HCT116 (cell line): ENCODE data around the gene TMTC2. TPM values are rescaled to one million over a fixed set of nuclear protein-coding genes. Genes with fewer than 3 reads are reported as not detected.

Source experiments
- ATAC-seq: fragments of 200-7000 bp; cut with Tn5 transposase; 2 replicates; pipeline ENCODE4 v1.9.1; 2020; ENCODE audit warnings: mild to moderate bottlenecking, moderate library complexity
- BruUV-seq: library from RNA; stranded (reverse); fragments of 400-500 nt; replicated peaks from 2 replicates; lab custom pipeline; 2021; lab: Mats Ljungman, UMichigan
- CTCF ChIA-PET: fragments of 300-600 bp; sonication (Branson Sonifier 250); formaldehyde crosslinking; loops from one replicate; lab custom pipeline; 2021; ENCODE audit warnings: antibody characterized with exemption; lab: Charles Lee
- POLR2A ChIA-PET: fragments of 300-600, 350-600 bp; sonication (Branson Sonifier 250); formaldehyde crosslinking; loops from one replicate; lab custom pipeline; 2021; ENCODE audit warnings: antibody characterized with exemption; lab: Charles Lee
- RAD21 ChIA-PET, 2 experiments: fragments of 300-600 bp; sonication (Branson Sonifier 250); formaldehyde crosslinking; loops; one replicate each; lab custom pipeline; 2023; ENCODE audit warnings: low total read pairs in 2 of 2; ENCODE audit not compliant: uncharacterized antibody in 2 of 2, unreplicated experiment in 2 of 2, low non-redundant PET in 1 of 2; lab: Charles Lee
- DNase-seq: peaks from one replicate; pipeline ENCODE4 v3.0.0-alpha.2; 2010; ENCODE audit warnings: low read depth, low spot score
- H2AFZ ChIP-seq: fragments of 200-600 bp; shearing (Covaris generic), sonication (generic); 2 replicates; pipeline ENCODE4 v1.6.1; 2017; ENCODE audit warnings: low read depth, mixed run types, mixed read lengths, antibody characterized with exemption, low read length; ENCODE audit not compliant: poor library complexity, severe bottlenecking
- H3K27ac ChIP-seq: 2 replicates; pipeline ENCODE4 v1.5.1; 2012; ENCODE audit warnings: low read depth, low read length
- H3K27me3 ChIP-seq: fragments of 200-600 bp; sonication (generic); 2 replicates; pipeline ENCODE4 v1.6.1; 2016; ENCODE audit warnings: mixed run types, low read length, mixed read lengths; ENCODE audit not compliant: insufficient read depth
- H3K36me3 ChIP-seq, 2 experiments: fragments of 200-500 bp in 1 of 2; fragments of 200-600 bp in 1 of 2; sonication (Bioruptor generic) in 1 of 2; sonication (generic) in 1 of 2; 2 replicates each; pipeline versions ENCODE4 v1.5.1 to v1.6.1; 2014 to 2016; ENCODE audit warnings: low read length in 2 of 2, inconsistent platforms in 1 of 2, mixed read lengths in 1 of 2, mixed run types in 1 of 2; ENCODE audit not compliant: insufficient read depth in 2 of 2, control insufficient read depth in 1 of 2
- H3K4me1 ChIP-seq, 2 experiments: fragments of 200-600 bp in 1 of 2; sonication (generic) in 1 of 2; 2 replicates each; pipeline versions ENCODE4 v1.5.1 to v1.6.1; 2012 to 2017; ENCODE audit warnings: low read length in 2 of 2, inconsistent platforms in 1 of 2, mild to moderate bottlenecking in 1 of 2, mixed read lengths in 1 of 2, mixed run types in 1 of 2, moderate library complexity in 1 of 2; ENCODE audit not compliant: insufficient read depth in 2 of 2, control insufficient read depth in 1 of 2
- H3K4me2 ChIP-seq: fragments of 200-600 bp; sonication (generic); 2 replicates; pipeline ENCODE4 v1.6.1; 2017; ENCODE audit warnings: mixed run types, low read length, mixed read lengths
- H3K4me3 ChIP-seq, 2 experiments: fragments of 200-600 bp in 1 of 2; sonication (generic) in 1 of 2; replicated peaks in 1 of 2; 2 replicates each; pipeline ENCODE4 v1.5.1; 2011 to 2016; ENCODE audit warnings: low read length in 2 of 2, control low read depth in 1 of 2, low read depth in 1 of 2, mild to moderate bottlenecking in 1 of 2, mixed read lengths in 1 of 2, mixed run types in 1 of 2
- H3K79me2 ChIP-seq: fragments of 200-600 bp; sonication (generic); 2 replicates; pipeline ENCODE4 v1.6.1; 2017; ENCODE audit warnings: mild to moderate bottlenecking, mixed run types, low read length, moderate library complexity, mixed read lengths; ENCODE audit not compliant: insufficient read depth
- H3K9ac ChIP-seq: fragments of 200-600 bp; sonication (generic); 2 replicates; pipeline ENCODE4 v1.6.1; 2016; ENCODE audit warnings: low read length, mixed read lengths
- H3K9me2 ChIP-seq: fragments of 200-600 bp; sonication (generic), shearing (Covaris generic); 2 replicates; pipeline ENCODE4 v1.6.1; 2017; ENCODE audit warnings: mixed run types, mild to moderate bottlenecking, moderate library complexity; ENCODE audit not compliant: insufficient read depth
- H3K9me3 ChIP-seq, 2 experiments: fragments of 200-500 bp in 1 of 2; fragments of 200-600 bp in 1 of 2; sonication (Bioruptor generic) in 1 of 2; sonication (generic) in 1 of 2; 2 replicates each; pipeline ENCODE4 v1.6.1; 2014 to 2017; ENCODE audit warnings: low read length in 2 of 2, mixed read lengths in 2 of 2, inconsistent platforms in 1 of 2, low read depth in 1 of 2, mild to moderate bottlenecking in 1 of 2, mixed run types in 1 of 2, moderate library complexity in 1 of 2; ENCODE audit not compliant: control insufficient read depth in 1 of 2, insufficient read depth in 1 of 2
- H4K20me1 ChIP-seq: fragments of 200-600 bp; sonication (generic), shearing (Covaris generic); 2 replicates; pipeline ENCODE4 v1.6.1; 2017; ENCODE audit warnings: mixed run types, mild to moderate bottlenecking, moderate library complexity; ENCODE audit not compliant: insufficient read depth
- CEBPB ChIP-seq: IDR thresholded peaks from 2 replicates; pipeline ENCODE4 v1.6.1; 2012; ENCODE audit warnings: low read depth
- EGR1 ChIP-seq: IDR thresholded peaks from 2 replicates; pipeline ENCODE4 v1.6.1; 2012; ENCODE audit warnings: low read depth
- ELF1 ChIP-seq: IDR thresholded peaks from 2 replicates; pipeline ENCODE4 v1.6.1; 2012; ENCODE audit warnings: low read depth, borderline replicate concordance
- EZH2 ChIP-seq: fragments of 200-600 bp; sonication (generic); IDR thresholded peaks from 2 replicates; pipeline ENCODE4 v1.6.1; 2017; ENCODE audit warnings: antibody characterized with exemption, mixed run types
- EZH2phosphoT487 ChIP-seq: fragments of 200-600 bp; IDR thresholded peaks from 2 replicates; pipeline ENCODE4 v1.6.1; 2018; ENCODE audit warnings: antibody characterized with exemption, borderline replicate concordance
- FOSL1 ChIP-seq: IDR thresholded peaks from 2 replicates; pipeline ENCODE4 v1.6.1; 2012; ENCODE audit warnings: low read depth
- MAX ChIP-seq: IDR thresholded peaks from 2 replicates; pipeline ENCODE4 v1.6.1; 2012
- POLR2AphosphoS5 ChIP-seq: IDR thresholded peaks from 2 replicates; pipeline ENCODE4 v1.6.1; 2011; ENCODE audit warnings: mild to moderate bottlenecking, low read depth, low read length, moderate library complexity
- RAD21 ChIP-seq: IDR thresholded peaks from 2 replicates; pipeline ENCODE4 v1.6.1; 2012; ENCODE audit warnings: low read depth, mild to moderate bottlenecking
- SIN3A ChIP-seq: IDR thresholded peaks from 2 replicates; pipeline ENCODE4 v1.6.1; 2012; ENCODE audit warnings: low read depth
- SP1 ChIP-seq: IDR thresholded peaks from 2 replicates; pipeline ENCODE4 v1.6.1; 2012; ENCODE audit warnings: low read depth
- YY1 ChIP-seq: IDR thresholded peaks from 2 replicates; pipeline ENCODE4 v1.6.1; 2011; ENCODE audit warnings: low read length, low read depth, moderate library complexity, mild to moderate bottlenecking; ENCODE audit not compliant: insufficient replicate concordance; ENCODE audit errors: extremely low read depth
- ZFX ChIP-seq: fragments of 450-650 bp; IDR thresholded peaks from 2 replicates; pipeline ENCODE4 v1.6.1; 2017
- ZNF274 ChIP-seq: fragments of 200-500 bp; sonication (Bioruptor generic); IDR thresholded peaks from 2 replicates; pipeline ENCODE4 v1.6.1; 2014; ENCODE audit warnings: mild to moderate bottlenecking, low read depth, low read length, inconsistent platforms
- intact Hi-C: fragments of 100-400 bp; cut with micrococcal nuclease; formaldehyde crosslinking; loops from 2 replicates; pipeline ENCODE4 v1.10.0; 2022
- total RNA-seq: library from RNA; stranded (reverse); gene quantifications from one replicate; pipeline ENCODE4 v1.2.1, GENCODE V29; 2021; ENCODE audit not compliant: unreplicated experiment
- TF ChIP-seq, protein P1 (sequence below): IDR thresholded peaks from 2 replicates; pipeline ENCODE4 v1.6.1; 2011; ENCODE audit warnings: mild to moderate bottlenecking, low read length, moderate library complexity; ENCODE audit not compliant: insufficient replicate concordance; ENCODE audit errors: extremely low read depth
- TF ChIP-seq, protein P2 (sequence below), 3 experiments: fragments of 200-600 bp in 1 of 3; sonication (generic) in 1 of 3; IDR thresholded peaks in 2 of 3; conservative IDR thresholded peaks in 1 of 3; 2 replicates each; pipeline ENCODE4 v1.5.1; 2012 to 2017; ENCODE audit warnings: low read depth in 2 of 3, low read length in 2 of 3, antibody characterized with exemption in 1 of 3, borderline replicate concordance in 1 of 3, control low read depth in 1 of 3, mild to moderate bottlenecking in 1 of 3, mixed read lengths in 1 of 3, mixed run types in 1 of 3, moderate library complexity in 1 of 3; ENCODE audit not compliant: insufficient read depth in 1 of 3

Gene TMTC2
- total RNA-seq, 1 experiment from 2014 or later, result 11.5 TPM

GRCh38 chr12:83077041-83077440, 390.3 kb downstream of the TMTC2 start:
- Histone ChIP-seq H3K27me3 (no peaks in the 10 kb centered on the region), H2AFZ (no peak overlapping the region), H3K4me2 (no peak overlapping the region), H3K9ac (no peak overlapping the region), H3K4me3 (no peak overlapping the region), H3K9me3 (no peaks in the 10 kb centered on the region), H3K27ac (no peak overlapping the region), H3K4me1 (no peaks in the 10 kb centered on the region), H3K36me3 (no peaks in the 10 kb centered on the region), H3K9me2 (no peaks in the 10 kb centered on the region), H4K20me1 (no peaks in the 10 kb centered on the region), H3K79me2 (no peaks in the 10 kb centered on the region)
- POLR2A ChIA-PET, result no interaction called here
- no TSS peak for BruUV-seq
- ATAC-seq (no peak), DNase-seq (no peak)
- intact Hi-C loops, result no loop called here
- CTCF ChIA-PET, result no interaction called here
- RAD21 ChIA-PET, result no interaction called here
- TF ChIP-seq SP1 (no peak), YY1 (no peak), ZNF274 (no peak), EZH2phosphoT487 (no peak), ZFX (no peak), FOSL1 (no peak), RAD21 (no peak), CEBPB (no peak), ELF1 (no peak), MAX (no peak), SIN3A (no peak), EZH2 (no peak), EGR1 (no peak), POLR2AphosphoS5 (no peak)
- TF ChIP-seq, protein P1, sequence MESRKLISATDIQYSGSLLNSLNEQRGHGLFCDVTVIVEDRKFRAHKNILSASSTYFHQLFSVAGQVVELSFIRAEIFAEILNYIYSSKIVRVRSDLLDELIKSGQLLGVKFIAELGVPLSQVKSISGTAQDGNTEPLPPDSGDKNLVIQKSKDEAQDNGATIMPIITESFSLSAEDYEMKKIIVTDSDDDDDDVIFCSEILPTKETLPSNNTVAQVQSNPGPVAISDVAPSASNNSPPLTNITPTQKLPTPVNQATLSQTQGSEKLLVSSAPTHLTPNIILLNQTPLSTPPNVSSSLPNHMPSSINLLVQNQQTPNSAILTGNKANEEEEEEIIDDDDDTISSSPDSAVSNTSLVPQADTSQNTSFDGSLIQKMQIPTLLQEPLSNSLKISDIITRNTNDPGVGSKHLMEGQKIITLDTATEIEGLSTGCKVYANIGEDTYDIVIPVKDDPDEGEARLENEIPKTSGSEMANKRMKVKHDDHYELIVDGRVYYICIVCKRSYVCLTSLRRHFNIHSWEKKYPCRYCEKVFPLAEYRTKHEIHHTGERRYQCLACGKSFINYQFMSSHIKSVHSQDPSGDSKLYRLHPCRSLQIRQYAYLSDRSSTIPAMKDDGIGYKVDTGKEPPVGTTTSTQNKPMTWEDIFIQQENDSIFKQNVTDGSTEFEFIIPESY, result no peak
- TF ChIP-seq, protein P2, sequence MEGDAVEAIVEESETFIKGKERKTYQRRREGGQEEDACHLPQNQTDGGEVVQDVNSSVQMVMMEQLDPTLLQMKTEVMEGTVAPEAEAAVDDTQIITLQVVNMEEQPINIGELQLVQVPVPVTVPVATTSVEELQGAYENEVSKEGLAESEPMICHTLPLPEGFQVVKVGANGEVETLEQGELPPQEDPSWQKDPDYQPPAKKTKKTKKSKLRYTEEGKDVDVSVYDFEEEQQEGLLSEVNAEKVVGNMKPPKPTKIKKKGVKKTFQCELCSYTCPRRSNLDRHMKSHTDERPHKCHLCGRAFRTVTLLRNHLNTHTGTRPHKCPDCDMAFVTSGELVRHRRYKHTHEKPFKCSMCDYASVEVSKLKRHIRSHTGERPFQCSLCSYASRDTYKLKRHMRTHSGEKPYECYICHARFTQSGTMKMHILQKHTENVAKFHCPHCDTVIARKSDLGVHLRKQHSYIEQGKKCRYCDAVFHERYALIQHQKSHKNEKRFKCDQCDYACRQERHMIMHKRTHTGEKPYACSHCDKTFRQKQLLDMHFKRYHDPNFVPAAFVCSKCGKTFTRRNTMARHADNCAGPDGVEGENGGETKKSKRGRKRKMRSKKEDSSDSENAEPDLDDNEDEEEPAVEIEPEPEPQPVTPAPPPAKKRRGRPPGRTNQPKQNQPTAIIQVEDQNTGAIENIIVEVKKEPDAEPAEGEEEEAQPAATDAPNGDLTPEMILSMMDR (IDR thresholded peaks at IDR 0.05 in 2 of 3, conservative IDR thresholded peaks at IDR 0.05 in 1 of 3; ENCODE audit: borderline replicate concordance in 1 of 3, insufficient read depth in 1 of 3, low read depth in 2 of 3, low read length in 2 of 3), result no peak
